ENCODE measurements around the gene GNAQ. TPM values are rescaled to one million over a fixed set of nuclear protein-coding genes. Genes with fewer than 3 reads are reported as not detected.

Gene GNAQ
- total and polyA plus RNA-seq, 2 of the 13 experiments (the other 11 are each of a cell fraction or from before 2014, with no cell fraction given): 16.5 to 17.7 TPM

DNA sequence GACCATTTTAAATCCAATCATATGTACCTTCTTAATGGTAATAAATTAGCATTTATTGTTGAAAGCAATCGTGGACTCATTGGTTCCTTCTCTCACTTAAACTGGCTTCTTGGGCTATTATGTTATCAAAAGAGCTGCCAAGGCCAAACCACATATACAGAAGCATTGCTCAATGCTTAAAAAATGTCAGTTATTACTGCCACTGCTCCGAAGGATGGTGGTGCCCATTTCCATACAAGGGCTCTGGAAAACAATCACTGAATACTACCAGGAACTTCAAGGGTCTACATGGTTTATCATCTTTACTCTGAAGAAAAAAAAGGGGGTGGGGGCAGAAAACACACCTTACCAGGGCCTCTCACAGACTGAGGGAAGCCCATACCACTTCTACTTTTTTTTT lies 104.3 kb downstream of the GNAQ start:
- DNase-seq (ENCODE audit: low spot score) (no peak), FAIRE-seq (no peak), ATAC-seq (no peak)
- H3K4me1 ChIP-seq (ENCODE audit: insufficient read depth, low read length): no peaks in the 10 kb centered on the region
- peaks cover 0 to 5% of the 10 kb centered on the region in 2 experiments; a peak in 1 of 5 replicates for H3K36me3 ChIP-seq (replicated peaks in 1 of 2; ENCODE audit: control insufficient read depth in 1 of 2, insufficient read depth in 2 of 2, low read length in 2 of 2)
- TF ChIP-seq MAZ (IDR thresholded peaks at IDR 0.05; ENCODE audit: borderline replicate concordance, low read depth, low read length) (no peak), MAZ (CRISPR knock-in tag; IDR thresholded peaks at IDR 0.05; ENCODE audit: low read depth) (no peak), MED1 (CRISPR knock-in tag; IDR thresholded peaks at IDR 0.05) (no peak), MAFG (CRISPR knock-in tag; IDR thresholded peaks at IDR 0.05) (no peak), NFIB (CRISPR knock-in tag; IDR thresholded peaks at IDR 0.05; ENCODE audit: borderline replicate concordance) (no peak), U2AF2 (IDR thresholded peaks at IDR 0.05; ENCODE audit: low read depth, low read length) (no peak), TOE1 (CRISPR knock-in tag; IDR thresholded peaks at IDR 0.05) (no peak), SMARCC2 (IDR thresholded peaks at IDR 0.05) (no peak), CEBPB (IDR thresholded peaks at IDR 0.05; ENCODE audit: borderline replicate concordance, low read depth, low read length) (no peak), ZBTB42 (CRISPR knock-in tag; IDR thresholded peaks at IDR 0.05) (no peak), NFYB (CRISPR knock-in tag; IDR thresholded peaks at IDR 0.05) (no peak), RFXANK (CRISPR knock-in tag; IDR thresholded peaks at IDR 0.05) (no peak), PAX8 (CRISPR knock-in tag; IDR thresholded peaks at IDR 0.05; ENCODE audit: borderline replicate concordance) (no peak), GATA4 (IDR thresholded peaks at IDR 0.05; ENCODE audit: borderline replicate concordance, low read depth) (no peak)
- TF ChIP-seq, protein P1, sequence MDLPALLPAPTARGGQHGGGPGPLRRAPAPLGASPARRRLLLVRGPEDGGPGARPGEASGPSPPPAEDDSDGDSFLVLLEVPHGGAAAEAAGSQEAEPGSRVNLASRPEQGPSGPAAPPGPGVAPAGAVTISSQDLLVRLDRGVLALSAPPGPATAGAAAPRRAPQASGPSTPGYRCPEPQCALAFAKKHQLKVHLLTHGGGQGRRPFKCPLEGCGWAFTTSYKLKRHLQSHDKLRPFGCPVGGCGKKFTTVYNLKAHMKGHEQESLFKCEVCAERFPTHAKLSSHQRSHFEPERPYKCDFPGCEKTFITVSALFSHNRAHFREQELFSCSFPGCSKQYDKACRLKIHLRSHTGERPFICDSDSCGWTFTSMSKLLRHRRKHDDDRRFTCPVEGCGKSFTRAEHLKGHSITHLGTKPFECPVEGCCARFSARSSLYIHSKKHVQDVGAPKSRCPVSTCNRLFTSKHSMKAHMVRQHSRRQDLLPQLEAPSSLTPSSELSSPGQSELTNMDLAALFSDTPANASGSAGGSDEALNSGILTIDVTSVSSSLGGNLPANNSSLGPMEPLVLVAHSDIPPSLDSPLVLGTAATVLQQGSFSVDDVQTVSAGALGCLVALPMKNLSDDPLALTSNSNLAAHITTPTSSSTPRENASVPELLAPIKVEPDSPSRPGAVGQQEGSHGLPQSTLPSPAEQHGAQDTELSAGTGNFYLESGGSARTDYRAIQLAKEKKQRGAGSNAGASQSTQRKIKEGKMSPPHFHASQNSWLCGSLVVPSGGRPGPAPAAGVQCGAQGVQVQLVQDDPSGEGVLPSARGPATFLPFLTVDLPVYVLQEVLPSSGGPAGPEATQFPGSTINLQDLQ (CRISPR knock-in tag; IDR thresholded peaks at IDR 0.05): no peak
- TF ChIP-seq, protein P2, sequence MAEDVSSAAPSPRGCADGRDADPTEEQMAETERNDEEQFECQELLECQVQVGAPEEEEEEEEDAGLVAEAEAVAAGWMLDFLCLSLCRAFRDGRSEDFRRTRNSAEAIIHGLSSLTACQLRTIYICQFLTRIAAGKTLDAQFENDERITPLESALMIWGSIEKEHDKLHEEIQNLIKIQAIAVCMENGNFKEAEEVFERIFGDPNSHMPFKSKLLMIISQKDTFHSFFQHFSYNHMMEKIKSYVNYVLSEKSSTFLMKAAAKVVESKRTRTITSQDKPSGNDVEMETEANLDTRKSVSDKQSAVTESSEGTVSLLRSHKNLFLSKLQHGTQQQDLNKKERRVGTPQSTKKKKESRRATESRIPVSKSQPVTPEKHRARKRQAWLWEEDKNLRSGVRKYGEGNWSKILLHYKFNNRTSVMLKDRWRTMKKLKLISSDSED (CRISPR knock-in tag; IDR thresholded peaks at IDR 0.05): no peak
- TF ChIP-seq, protein P3, sequence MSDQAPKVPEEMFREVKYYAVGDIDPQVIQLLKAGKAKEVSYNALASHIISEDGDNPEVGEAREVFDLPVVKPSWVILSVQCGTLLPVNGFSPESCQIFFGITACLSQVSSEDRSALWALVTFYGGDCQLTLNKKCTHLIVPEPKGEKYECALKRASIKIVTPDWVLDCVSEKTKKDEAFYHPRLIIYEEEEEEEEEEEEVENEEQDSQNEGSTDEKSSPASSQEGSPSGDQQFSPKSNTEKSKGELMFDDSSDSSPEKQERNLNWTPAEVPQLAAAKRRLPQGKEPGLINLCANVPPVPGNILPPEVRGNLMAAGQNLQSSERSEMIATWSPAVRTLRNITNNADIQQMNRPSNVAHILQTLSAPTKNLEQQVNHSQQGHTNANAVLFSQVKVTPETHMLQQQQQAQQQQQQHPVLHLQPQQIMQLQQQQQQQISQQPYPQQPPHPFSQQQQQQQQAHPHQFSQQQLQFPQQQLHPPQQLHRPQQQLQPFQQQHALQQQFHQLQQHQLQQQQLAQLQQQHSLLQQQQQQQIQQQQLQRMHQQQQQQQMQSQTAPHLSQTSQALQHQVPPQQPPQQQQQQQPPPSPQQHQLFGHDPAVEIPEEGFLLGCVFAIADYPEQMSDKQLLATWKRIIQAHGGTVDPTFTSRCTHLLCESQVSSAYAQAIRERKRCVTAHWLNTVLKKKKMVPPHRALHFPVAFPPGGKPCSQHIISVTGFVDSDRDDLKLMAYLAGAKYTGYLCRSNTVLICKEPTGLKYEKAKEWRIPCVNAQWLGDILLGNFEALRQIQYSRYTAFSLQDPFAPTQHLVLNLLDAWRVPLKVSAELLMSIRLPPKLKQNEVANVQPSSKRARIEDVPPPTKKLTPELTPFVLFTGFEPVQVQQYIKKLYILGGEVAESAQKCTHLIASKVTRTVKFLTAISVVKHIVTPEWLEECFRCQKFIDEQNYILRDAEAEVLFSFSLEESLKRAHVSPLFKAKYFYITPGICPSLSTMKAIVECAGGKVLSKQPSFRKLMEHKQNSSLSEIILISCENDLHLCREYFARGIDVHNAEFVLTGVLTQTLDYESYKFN (CRISPR knock-in tag; conservative IDR thresholded peaks at IDR 0.05): no peak
- TF ChIP-seq, protein P4, sequence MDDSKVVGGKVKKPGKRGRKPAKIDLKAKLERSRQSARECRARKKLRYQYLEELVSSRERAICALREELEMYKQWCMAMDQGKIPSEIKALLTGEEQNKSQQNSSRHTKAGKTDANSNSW (CRISPR knock-in tag; IDR thresholded peaks at IDR 0.05; ENCODE audit: borderline replicate concordance): no peak
- ChIA-PET POLR2A (no interaction called here), CTCF (ENCODE audit: low intra/inter-chr PET ratio, low total read pairs) (no interaction called here)
- 95% methylated on average over 2 of the region's 2 CpGs for WGBS (ENCODE audit: low lambda C conversion rate)
- no peaks in the 10 kb centered on the region for H3K27me3 ChIP-seq (ENCODE audit: control insufficient read depth in 1 of 2, insufficient read depth in 2 of 2, low read length in 2 of 2)
- no peaks in the 10 kb centered on the region for H3K9me3 ChIP-seq (ENCODE audit: low read length)
- no peak overlapping the region for H3K27ac ChIP-seq (ENCODE audit: extremely low read length, insufficient read depth, low read length)
- no peak overlapping the region for H3K4me3 ChIP-seq (replicated peaks in 1 of 3; ENCODE audit: insufficient read depth in 1 of 3, low read depth in 2 of 3, low read length in 3 of 3)
- in situ Hi-C loops (cut with HindIII; ENCODE audit: extremely low pct_ligation_motif_present, low pct_unique_long_range_greater_than_20kb): no loop called here
- no peaks in the 10 kb centered on the region for H3K79me2 ChIP-seq (ENCODE audit: insufficient read depth, low read length)
- no peak overlapping the region for H3K4me2 ChIP-seq (ENCODE audit: low read depth, low read length)
- no peaks in the 10 kb centered on the region for H4K20me1 ChIP-seq (ENCODE audit: insufficient read depth, low read length)
- no TSS peak for BruUV-seq (replicated peaks)
- intact Hi-C loops (cut with micrococcal nuclease; ENCODE audit: unreplicated experiment): no loop called here
- no peak overlapping the region for H3K9ac ChIP-seq (ENCODE audit: insufficient read depth, low read depth, low read length)
- H2AFZ ChIP-seq (ENCODE audit: low read length): no peak overlapping the region

Measured in HepG2 (cell line).